GM19397 (cell line): ENCODE results near the gene ANKRD1.
A peak's percentile ranks its signal among the peaks of the same experiment; 100 is the strongest.
"Not testable (repeated sequence)": the region's sequence is repeated elsewhere in the genome, so short reads cannot be mapped to it uniquely, and the experiment has no call there.

Experiments used
- ATAC-seq: cut with Tn5 transposase; IDR thresholded peaks from one replicate; pipeline ENCODE4 v1.9.1; 2021; ENCODE audit warnings: mild to moderate bottlenecking, moderate library complexity; ENCODE audit not compliant: unreplicated experiment

ANKRD1 gene

GRCh38 chr10:90920986-90921666, at the start of gene ANKRD1:
ANKRD1 (minus strand) TSS chr10:90921087; CDS start chr10:90921027, 60 bp downstream.
- no peak for ATAC-seq

- ATAC-seq = no peak
These were observed 49.2 kb upstream of the ANKRD1 start for GRCh38 chr10:90969947-90970673.

- no peak for ATAC-seq
These were observed 48.2 kb upstream of the ANKRD1 start for GRCh38 chr10:90969121-90969534.

GRCh38 chr10:90968328-90969081, 47.6 kb upstream of the ANKRD1 start:
- ATAC-seq = no peak

DNA sequence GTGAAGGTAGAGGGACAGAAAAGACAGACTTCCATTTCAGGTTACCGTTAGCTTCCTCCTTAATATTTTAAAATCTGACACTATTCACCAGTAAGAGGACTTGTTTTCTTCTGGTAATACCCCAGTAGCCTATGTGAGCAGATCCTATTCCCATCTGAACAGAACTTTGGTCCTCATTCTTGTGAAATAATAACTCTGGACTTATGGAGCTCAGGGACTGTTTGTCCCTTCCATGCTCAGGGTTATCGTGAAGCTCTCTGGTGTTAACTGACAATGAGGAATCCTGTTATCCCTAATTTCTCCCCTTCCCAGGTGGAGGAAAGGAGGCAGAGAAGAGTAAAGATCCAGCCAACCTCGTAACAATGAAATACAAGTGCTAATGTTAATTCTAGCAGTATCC, 47.0 kb upstream of the ANKRD1 start:
- no peak for ATAC-seq

DNA sequence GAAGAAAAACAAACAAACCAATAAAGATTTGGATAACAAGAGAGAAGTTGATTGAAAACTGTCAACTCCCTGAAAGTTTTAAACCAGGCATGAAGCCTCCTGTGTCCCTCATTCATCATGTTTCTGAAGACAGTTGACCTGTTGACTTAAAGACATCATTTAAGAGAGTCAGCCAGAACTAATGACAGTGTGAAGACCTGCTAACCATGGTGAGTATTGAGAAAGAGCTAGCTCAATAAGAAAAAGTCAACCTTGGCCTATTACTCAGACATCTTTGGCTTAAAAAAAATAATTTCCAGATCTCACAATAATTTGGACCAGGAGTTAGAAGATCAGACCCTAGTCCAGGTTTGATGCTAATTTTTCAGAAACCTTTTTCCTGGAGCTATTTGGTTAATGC, 45.3 kb upstream of the ANKRD1 start:
- ATAC-seq = no peak

GRCh38 chr10:90965720-90966119, 44.8 kb upstream of the ANKRD1 start:
- no peak for ATAC-seq

- no peak for ATAC-seq
These were observed 44.0 kb upstream of the ANKRD1 start for GRCh38 chr10:90964781-90965465.

DNA sequence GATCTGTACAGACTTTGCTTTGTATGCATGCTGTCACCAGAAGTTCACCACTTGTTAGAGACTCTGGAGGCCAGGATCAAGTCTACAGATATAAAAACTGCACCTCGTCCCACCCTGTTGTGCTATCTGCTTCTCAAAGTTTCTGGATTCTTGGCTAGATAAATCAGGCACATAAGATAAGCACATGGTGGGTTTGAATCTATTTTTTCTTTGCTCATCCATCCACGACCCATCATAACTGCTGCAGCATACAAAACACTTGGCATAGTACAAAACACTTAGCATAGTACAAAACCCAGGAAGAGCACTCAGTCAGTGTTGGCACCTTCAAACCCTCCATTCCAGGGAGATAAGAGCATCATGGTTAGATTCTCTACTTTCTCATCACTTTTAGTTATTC, 42.4 kb upstream of the ANKRD1 start:
- no peak for ATAC-seq

- peak; percentile 42 for ATAC-seq
These were observed 39.5 kb upstream of the ANKRD1 start for GRCh38 chr10:90960355-90960814.

DNA sequence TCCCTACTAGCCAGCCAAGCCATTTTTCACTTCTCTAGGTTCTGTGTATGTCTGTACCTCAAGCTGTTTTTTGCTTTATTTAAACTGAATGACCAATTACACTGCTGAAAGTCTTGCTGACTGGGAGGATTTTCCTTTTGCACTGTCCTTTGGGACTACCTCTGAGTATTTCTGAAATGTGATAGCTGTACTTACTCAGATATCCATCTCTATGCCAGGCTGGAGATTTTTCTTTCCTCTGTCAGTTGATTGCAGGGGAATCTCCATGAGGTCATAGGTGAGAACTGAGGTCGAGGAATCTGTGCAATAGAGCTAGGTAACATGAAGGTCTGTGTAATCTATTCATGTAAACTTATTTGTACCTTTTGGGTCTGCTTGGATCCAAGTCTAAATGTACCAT, 38.9 kb upstream of the ANKRD1 start:
- peak; percentile 18 for ATAC-seq

DNA sequence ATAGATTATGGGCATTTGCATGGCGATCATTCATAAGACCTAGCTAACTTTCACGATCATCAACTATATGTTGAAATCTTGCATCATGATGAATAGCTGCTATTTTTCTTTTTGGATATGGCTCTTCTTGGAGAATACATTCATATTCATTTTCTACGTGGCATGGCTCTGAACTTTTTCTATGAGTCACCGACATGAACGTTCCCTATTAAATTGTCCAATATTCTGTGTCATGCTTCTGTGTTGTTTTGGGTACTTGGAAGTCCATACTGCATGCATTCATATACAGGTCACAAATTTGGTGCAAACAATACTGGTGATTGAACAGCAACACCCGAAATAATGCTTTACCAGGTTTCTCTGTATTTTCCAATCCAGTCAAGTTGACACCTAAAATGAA, 37.9 kb upstream of the ANKRD1 start:
- no peak for ATAC-seq

DNA sequence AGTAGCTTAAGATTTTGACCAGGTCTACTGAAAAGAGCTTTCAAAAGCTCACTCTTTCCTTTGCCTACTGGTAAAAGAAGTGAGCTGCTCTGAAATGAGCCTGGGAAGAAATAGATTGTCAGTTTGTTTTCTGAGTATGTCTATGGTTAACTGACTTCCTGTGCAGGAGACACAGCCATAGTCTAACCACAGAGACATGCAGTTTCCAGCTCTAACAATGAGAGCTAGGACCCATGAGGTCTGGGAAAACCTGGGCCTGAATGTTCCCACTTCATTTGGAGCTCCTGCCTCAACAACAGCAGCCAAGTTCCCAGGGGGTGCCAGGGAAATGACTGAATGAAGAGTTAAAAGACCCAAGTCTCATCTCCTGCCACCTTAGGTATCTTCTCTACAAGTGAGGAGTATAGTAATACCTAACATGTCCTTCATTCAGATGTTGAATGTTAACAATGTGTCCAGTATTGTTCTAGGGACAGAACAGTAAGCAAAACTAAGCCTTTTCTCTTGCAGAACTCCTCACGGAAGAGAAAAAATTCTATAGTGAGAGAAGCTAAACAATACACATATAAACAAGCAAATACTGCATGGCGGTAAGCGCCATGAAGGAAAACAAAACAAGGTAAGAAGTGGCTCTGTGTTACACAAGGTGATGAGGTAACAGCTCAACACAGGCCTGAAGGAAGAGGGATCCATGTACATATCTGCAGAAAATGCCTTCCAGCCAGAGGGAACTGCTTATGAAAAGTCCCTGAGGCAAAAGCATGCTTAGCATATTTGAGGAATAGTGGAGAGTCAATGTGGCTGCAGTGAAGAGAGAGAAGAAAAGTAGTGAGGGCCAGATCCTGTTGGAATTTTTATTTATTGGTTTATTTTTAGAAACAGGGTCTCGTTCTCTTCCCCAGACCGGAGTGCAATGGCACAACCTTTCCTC, 26.4 kb upstream of the ANKRD1 start:
- ATAC-seq = no peak

- no peak for ATAC-seq
These were observed 24.7 kb upstream of the ANKRD1 start for GRCh38 chr10:90945491-90946070.

DNA sequence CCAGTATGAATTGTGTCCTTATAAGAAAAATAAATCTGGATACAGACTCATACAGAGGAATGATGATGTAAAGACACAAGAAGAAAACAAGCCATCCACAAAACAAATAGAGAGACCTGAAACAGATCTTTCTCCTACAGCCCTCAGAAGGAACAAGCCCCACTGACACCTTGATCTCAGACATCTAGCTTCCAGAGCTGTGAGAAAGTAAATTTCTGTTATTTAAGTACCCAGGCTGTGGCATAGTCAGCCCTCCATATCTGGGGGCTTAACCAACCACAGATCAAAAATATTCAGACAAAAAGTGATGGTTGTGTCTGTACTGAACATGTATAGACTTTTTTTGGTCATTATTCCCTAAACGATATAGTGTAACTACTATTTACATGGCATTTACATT, 23.9 kb upstream of the ANKRD1 start:
- ATAC-seq = no peak

DNA sequence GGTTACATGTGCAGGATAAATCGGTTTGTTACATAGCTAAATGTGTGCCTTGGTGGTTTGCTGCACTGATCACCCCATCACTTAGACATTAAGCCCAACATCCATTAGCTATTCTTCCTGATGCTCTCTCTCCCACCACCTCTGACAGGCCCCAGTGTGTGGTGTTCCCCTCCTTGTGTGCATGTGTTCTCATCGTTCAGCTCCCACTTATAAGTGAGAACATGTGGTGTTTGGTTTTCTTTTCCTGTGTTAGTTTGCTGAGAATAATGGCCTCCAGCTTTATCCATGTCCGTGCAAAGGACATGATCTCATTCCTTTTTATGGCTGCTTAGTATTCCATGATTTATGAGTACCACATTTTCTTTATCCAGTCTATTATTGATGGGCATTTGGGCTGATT, 22.1 kb upstream of the ANKRD1 start:
- not testable (repeated sequence) for ATAC-seq

- ATAC-seq = no peak
These were observed 18.8 kb upstream of the ANKRD1 start for GRCh38 chr10:90939648-90940047.

- no peak for ATAC-seq
These were observed 18.2 kb upstream of the ANKRD1 start for GRCh38 chr10:90939116-90939515.

DNA sequence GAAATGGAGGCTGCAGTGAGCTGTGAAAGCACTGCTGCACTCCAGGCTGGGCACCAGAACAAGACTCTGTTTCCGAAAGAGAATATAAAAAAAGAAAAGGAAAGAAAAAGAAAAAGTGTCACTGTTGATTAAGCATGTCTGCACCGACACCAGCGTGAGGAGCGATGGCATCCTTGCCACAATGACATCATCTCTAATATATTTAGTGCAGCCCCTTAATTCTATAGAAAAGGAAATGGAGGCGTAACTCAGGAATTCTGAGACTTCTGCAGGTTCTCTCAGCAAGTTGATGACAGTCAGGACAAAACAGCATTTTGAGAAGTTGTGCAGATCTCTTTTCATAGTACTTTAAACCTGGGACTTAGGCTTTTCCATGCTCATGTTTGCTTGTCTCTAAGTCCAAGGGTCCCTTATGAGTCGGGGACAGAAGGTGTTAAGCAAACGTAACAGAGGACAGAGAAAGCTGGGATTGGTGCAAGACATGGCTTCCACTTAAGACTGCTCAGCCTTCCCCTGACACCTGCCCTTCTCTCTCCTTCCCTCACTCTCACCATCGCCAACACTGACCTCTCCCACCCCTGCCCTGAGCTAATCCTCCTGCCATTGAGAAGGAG, 16.9 kb upstream of the ANKRD1 start:
- no peak for ATAC-seq
